KMS-11 (cell line): ENCODE data around the gene SORD.

Source experiments
- H2AFZ ChIP-seq: fragments of 200-600 bp; sonication (generic); 2 replicates; pipeline ENCODE4 v1.6.1; 2016; ENCODE audit warnings: antibody characterized with exemption, mixed run types, low read depth
- H3K27ac ChIP-seq: fragments of 200-600 bp; sonication (generic); 2 replicates; pipeline ENCODE4 v1.6.1; 2016; ENCODE audit warnings: mild to moderate bottlenecking, mixed run types
- H3K27me3 ChIP-seq: fragments of 200-600 bp; sonication (generic); 2 replicates; pipeline ENCODE4 v1.6.1; 2017; ENCODE audit warnings: mild to moderate bottlenecking, low read depth, mixed run types, moderate library complexity; ENCODE audit not compliant: insufficient read depth
- H3K36me3 ChIP-seq: fragments of 200-600 bp; sonication (generic); 2 replicates; pipeline ENCODE4 v1.6.1; 2017; ENCODE audit warnings: mild to moderate bottlenecking, mixed run types; ENCODE audit not compliant: insufficient read depth
- H3K4me1 ChIP-seq: fragments of 200-600 bp; sonication (generic); 2 replicates; pipeline ENCODE4 v1.6.1; 2016; ENCODE audit warnings: mild to moderate bottlenecking, low read depth, mixed run types; ENCODE audit not compliant: poor library complexity, severe bottlenecking
- H3K4me2 ChIP-seq: fragments of 200-600 bp; sonication (generic); 2 replicates; pipeline ENCODE4 v1.7.0; 2016; ENCODE audit warnings: mild to moderate bottlenecking, mixed run types
- H3K4me3 ChIP-seq: fragments of 200-600 bp; sonication (generic); IDR thresholded peaks from 2 replicates; pipeline ENCODE4 v1.6.1; 2017; ENCODE audit warnings: low read depth, low read length, mixed read lengths; ENCODE audit not compliant: insufficient read depth
- H3K79me2 ChIP-seq: fragments of 200-600 bp; sonication (generic); 2 replicates; pipeline ENCODE4 v1.6.1; 2016; ENCODE audit warnings: low read depth, mixed run types; ENCODE audit not compliant: insufficient read depth
- H3K9ac ChIP-seq: fragments of 200-600 bp; sonication (generic); 2 replicates; pipeline ENCODE4 v1.6.1; 2016; ENCODE audit warnings: mild to moderate bottlenecking, mixed run types
- H4K20me1 ChIP-seq: fragments of 200-600 bp; sonication (generic); 2 replicates; pipeline ENCODE4 v1.6.1; 2016; ENCODE audit warnings: mild to moderate bottlenecking, mixed run types; ENCODE audit not compliant: insufficient read depth
- CTCF ChIP-seq: fragments of 200-600 bp; sonication (generic); conservative IDR thresholded peaks from 2 replicates; pipeline ENCODE4 v1.6.1; 2017; ENCODE audit warnings: low read depth, mild to moderate bottlenecking, antibody characterized with exemption, low read length, moderate library complexity, mixed read lengths

SORD gene

GRCh38 chr15:45114076-45114750 lies 91.2 kb downstream of the SORD start, which contains the start of the genes DUOX2 and DUOXA2:
DUOX2 (minus strand) TSS chr15:45114172; CDS start chr15:45113411, 761 bp downstream.
DUOXA2 (plus strand) TSS chr15:45114326; CDS start chr15:45114606, 280 bp downstream.
- Histone ChIP-seq H3K36me3 (no peaks in the 10 kb centered on the region), H3K4me1 (no peaks in the 10 kb centered on the region), H3K4me2 (no peak within 1 kb of the TSS), H3K79me2 (no peaks in the 10 kb centered on the region), H2AFZ (no peak within 1 kb of the TSS), H4K20me1 (no peaks in the 10 kb centered on the region), H3K9ac (no peak within 1 kb of the TSS), H3K27ac (no peak within 1 kb of the TSS), H3K4me3 (no peak within 1 kb of the TSS), H3K27me3 (peaks cover 25% of the 10 kb centered on the region)
- no peak for TF ChIP-seq CTCF

- Histone ChIP-seq H3K4me2 (no peak overlapping the region), H3K36me3 (no peaks in the 10 kb centered on the region), H4K20me1 (no peaks in the 10 kb centered on the region), H3K79me2 (no peaks in the 10 kb centered on the region), H2AFZ (no peak overlapping the region), H3K27ac (no peak overlapping the region), H3K27me3 (peaks cover 25% of the 10 kb centered on the region), H3K4me3 (no peak overlapping the region), H3K4me1 (no peaks in the 10 kb centered on the region), H3K9ac (no peak overlapping the region)
- TF ChIP-seq CTCF: no peak
Observed at GRCh38 chr15:45114751-45115085, 91.7 kb downstream of the SORD start.

GRCh38 chr15:45115312-45115820 lies 92.4 kb downstream of the SORD start:
- Histone ChIP-seq H3K9ac (no peak overlapping the region), H3K27me3 (peaks cover 25% of the 10 kb centered on the region), H4K20me1 (no peaks in the 10 kb centered on the region), H3K4me1 (no peaks in the 10 kb centered on the region), H2AFZ (no peak overlapping the region), H3K79me2 (no peaks in the 10 kb centered on the region), H3K4me3 (no peak overlapping the region), H3K36me3 (no peaks in the 10 kb centered on the region), H3K4me2 (no peak overlapping the region), H3K27ac (no peak overlapping the region)
- no peak for TF ChIP-seq CTCF

GRCh38 chr15:45116006-45116481 lies 93.0 kb downstream of the SORD start:
- Histone ChIP-seq H3K79me2 (no peaks in the 10 kb centered on the region), H3K27ac (no peak overlapping the region), H3K4me3 (no peak overlapping the region), H3K36me3 (no peaks in the 10 kb centered on the region), H3K27me3 (peaks cover 25% of the 10 kb centered on the region), H3K9ac (no peak overlapping the region), H3K4me1 (no peaks in the 10 kb centered on the region), H2AFZ (no peak overlapping the region), H3K4me2 (no peak overlapping the region), H4K20me1 (no peaks in the 10 kb centered on the region)
- TF ChIP-seq CTCF: no peak
